ENCODE measurements around the gene PAX3.

- TF ChIP-seq CTCF (IDR thresholded peaks at IDR 0.05; ENCODE audit: low read depth, low read length) (no peak), EZH2phosphoT487 (IDR thresholded peaks at IDR 0.05; ENCODE audit: low read depth) (no peak)
These were observed 8.5 kb upstream of the PAX3 start for GRCh38 chr2:222307143-222307756.

Measured in OCI-LY3 (cell line).